Measurements from ENCODE around the gene DCAF12. TPM values are rescaled to one million over a fixed set of nuclear protein-coding genes. Genes with fewer than 3 reads are reported as not detected.
A peak's percentile ranks its signal among the peaks of the same experiment; 100 is the strongest.

Gene DCAF12
- total RNA-seq, 2 experiments from 2014 or later = 5.4 to 5.9 TPM

DNA sequence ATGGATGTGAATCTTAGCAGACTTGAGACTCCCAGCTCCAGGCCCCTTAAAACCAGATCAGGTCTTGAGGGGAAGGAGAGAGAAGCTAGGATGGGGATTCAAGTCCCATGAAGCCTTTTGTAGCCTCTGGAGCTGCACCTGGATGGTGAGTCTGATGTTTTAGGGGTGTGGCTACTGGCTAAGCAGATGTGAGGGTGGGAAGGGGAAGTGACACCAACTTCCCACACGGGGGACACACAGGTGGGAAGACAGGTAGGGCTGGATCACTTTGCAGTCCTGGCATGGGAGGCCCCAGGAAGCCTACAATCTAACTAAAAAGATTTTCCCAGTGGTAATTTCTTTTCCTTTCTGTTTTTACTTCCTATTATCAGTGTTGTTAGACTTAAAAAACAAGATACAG, 39.1 kb downstream of the DCAF12 start:
- DNase-seq (no peak), ATAC-seq (ENCODE audit: poor library complexity) (no peak)
- CTCF ChIA-PET = no interaction called here
- H3K27ac ChIP-seq (ENCODE audit: low read depth in 1 of 2, low read length in 2 of 2) = no peak overlapping the region
- intact Hi-C loops (cut with DNase I, micrococcal nuclease) = no loop called here
- Mint-ChIP-seq H3K9me3 (no peaks in the 10 kb centered on the region), H3K36me3 (ENCODE audit: low read depth) (peaks cover 62% of the 10 kb centered on the region), H3K27ac (peak overlapping the region; percentile 6), H3K4me3 (no peak overlapping the region), H3K4me1 (ENCODE audit: low read depth) (no peaks in the 10 kb centered on the region), H3K27me3 (no peaks in the 10 kb centered on the region)
- POLR2A ChIA-PET = no interaction called here
- H3K9me3 ChIP-seq (ENCODE audit: control insufficient read depth in 1 of 2, insufficient read depth in 1 of 2, low read length in 2 of 2) = no peaks in the 10 kb centered on the region
- peaks cover 60% of the 10 kb centered on the region for H3K36me3 ChIP-seq (ENCODE audit: insufficient read depth, low read length)
- TF ChIP-seq, protein P1, sequence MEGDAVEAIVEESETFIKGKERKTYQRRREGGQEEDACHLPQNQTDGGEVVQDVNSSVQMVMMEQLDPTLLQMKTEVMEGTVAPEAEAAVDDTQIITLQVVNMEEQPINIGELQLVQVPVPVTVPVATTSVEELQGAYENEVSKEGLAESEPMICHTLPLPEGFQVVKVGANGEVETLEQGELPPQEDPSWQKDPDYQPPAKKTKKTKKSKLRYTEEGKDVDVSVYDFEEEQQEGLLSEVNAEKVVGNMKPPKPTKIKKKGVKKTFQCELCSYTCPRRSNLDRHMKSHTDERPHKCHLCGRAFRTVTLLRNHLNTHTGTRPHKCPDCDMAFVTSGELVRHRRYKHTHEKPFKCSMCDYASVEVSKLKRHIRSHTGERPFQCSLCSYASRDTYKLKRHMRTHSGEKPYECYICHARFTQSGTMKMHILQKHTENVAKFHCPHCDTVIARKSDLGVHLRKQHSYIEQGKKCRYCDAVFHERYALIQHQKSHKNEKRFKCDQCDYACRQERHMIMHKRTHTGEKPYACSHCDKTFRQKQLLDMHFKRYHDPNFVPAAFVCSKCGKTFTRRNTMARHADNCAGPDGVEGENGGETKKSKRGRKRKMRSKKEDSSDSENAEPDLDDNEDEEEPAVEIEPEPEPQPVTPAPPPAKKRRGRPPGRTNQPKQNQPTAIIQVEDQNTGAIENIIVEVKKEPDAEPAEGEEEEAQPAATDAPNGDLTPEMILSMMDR (IDR thresholded peaks at IDR 0.05) = no peak
- H3K27me3 ChIP-seq (ENCODE audit: control insufficient read depth in 1 of 2, insufficient read depth in 2 of 2, low read length in 2 of 2) = no peaks in the 10 kb centered on the region
- no peak overlapping the region for H3K4me3 ChIP-seq (ENCODE audit: low read length)
- no peaks in the 10 kb centered on the region for H3K4me1 ChIP-seq (ENCODE audit: insufficient read depth, low read length)

DNA sequence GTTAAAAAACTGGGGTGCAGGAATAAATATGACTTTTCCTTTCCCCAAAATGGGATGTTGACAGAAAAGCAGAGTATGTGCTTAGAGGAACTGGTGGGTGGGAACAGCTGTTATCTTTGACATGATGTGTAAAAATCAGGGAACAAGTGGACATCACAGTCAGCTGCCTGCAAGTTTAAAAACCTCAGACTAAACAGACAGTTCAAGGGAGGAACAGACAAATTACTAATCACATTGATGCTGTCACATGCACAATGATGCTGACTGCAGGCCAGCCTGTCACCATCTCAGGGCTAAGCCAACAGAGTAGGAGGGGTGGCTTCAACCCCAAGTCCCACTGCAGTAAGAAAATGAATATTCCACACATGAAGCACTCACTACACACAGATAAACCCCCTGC, 39.6 kb downstream of the DCAF12 start:
- H3K27me3 Mint-ChIP-seq = no peaks in the 10 kb centered on the region
- POLR2A ChIA-PET = no interaction called here
- no peak overlapping the region for H3K4me3 Mint-ChIP-seq
- intact Hi-C loops (cut with DNase I, micrococcal nuclease) = no loop called here
- no peaks in the 10 kb centered on the region for H3K4me1 Mint-ChIP-seq (ENCODE audit: low read depth)
- H3K9me3 Mint-ChIP-seq = no peaks in the 10 kb centered on the region
- CTCF ChIA-PET = no interaction called here
- Histone ChIP-seq H3K27me3 (ENCODE audit: control insufficient read depth in 1 of 2, insufficient read depth in 2 of 2, low read length in 2 of 2) (no peaks in the 10 kb centered on the region), H3K9me3 (ENCODE audit: control insufficient read depth in 1 of 2, insufficient read depth in 1 of 2, low read length in 2 of 2) (no peaks in the 10 kb centered on the region), H3K4me3 (ENCODE audit: low read length) (no peak overlapping the region), H3K4me1 (ENCODE audit: insufficient read depth, low read length) (no peaks in the 10 kb centered on the region), H3K36me3 (ENCODE audit: insufficient read depth, low read length) (peaks cover 56% of the 10 kb centered on the region), H3K27ac (ENCODE audit: low read depth in 1 of 2, low read length in 2 of 2) (no peak overlapping the region)
- ATAC-seq (ENCODE audit: poor library complexity) = no peak
- peaks cover 57% of the 10 kb centered on the region for H3K36me3 Mint-ChIP-seq (ENCODE audit: low read depth)
- TF ChIP-seq, protein P1 (IDR thresholded peaks at IDR 0.05) = no peak
- peak overlapping the region; percentile 6 for H3K27ac Mint-ChIP-seq
- DNase-seq = no peak

DNA sequence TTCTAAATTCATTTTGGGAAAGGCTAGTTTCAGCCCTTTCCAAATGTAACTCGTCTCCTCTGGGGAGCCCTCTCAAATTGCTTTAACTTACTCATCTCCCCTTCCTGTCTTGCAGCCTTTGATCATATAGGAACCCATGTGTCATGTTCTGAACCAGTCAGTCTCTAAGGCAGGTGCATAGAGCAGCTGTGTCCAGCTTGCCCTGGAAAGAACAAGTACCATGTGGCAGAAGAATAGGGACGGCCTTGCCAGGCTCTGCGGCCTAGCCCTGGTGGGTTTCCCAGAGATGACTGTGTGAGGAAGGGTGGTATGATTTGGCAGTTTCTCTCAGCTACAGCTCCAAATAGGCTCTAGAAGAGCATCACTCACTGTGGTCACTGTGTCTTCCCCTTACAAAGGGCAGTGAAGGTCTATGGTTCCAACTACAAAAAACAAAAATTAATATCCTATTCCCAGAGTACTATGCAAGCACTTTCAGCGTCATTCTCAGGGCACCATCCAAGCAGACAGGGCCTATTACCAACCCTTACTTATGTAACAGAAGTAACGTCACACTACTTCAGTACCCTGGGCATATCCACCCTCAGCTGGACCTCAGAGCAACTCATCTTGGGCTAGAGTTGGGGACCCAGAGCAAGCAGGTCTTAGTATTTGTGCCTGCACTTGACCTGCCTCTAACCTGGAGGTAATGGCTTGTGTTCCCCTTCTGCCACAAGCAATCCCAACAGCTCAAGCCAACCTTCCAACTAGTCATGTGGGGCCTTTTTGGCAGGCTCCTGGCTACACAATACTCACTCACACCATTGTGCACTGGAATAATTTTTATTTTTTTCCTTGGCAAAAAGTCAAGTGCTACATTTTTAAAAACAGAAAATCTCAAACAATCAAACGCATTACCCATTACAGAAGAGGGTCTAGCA, 40.7 kb downstream of the DCAF12 start:
- Histone ChIP-seq H3K9me3 (ENCODE audit: control insufficient read depth in 1 of 2, insufficient read depth in 1 of 2, low read length in 2 of 2) (no peaks in the 10 kb centered on the region), H3K4me1 (ENCODE audit: insufficient read depth, low read length) (no peaks in the 10 kb centered on the region), H3K27me3 (ENCODE audit: control insufficient read depth in 1 of 2, insufficient read depth in 2 of 2, low read length in 2 of 2) (no peaks in the 10 kb centered on the region), H3K4me3 (ENCODE audit: low read length) (no peak overlapping the region), H3K27ac (ENCODE audit: low read depth in 1 of 2, low read length in 2 of 2) (no peak overlapping the region), H3K36me3 (ENCODE audit: insufficient read depth, low read length) (peaks cover 47% of the 10 kb centered on the region)
- intact Hi-C loops (cut with DNase I, micrococcal nuclease) = no loop called here
- Mint-ChIP-seq H3K36me3 (ENCODE audit: low read depth) (peaks cover 48% of the 10 kb centered on the region), H3K27ac (no peak overlapping the region), H3K9me3 (no peaks in the 10 kb centered on the region), H3K4me3 (no peak overlapping the region), H3K27me3 (no peaks in the 10 kb centered on the region), H3K4me1 (ENCODE audit: low read depth) (no peaks in the 10 kb centered on the region)
- TF ChIP-seq, protein P1 (IDR thresholded peaks at IDR 0.05) = no peak
- DNase-seq = no peak
- ATAC-seq (ENCODE audit: poor library complexity) = no peak
- POLR2A ChIA-PET = no interaction called here
- CTCF ChIA-PET = no interaction called here

All from CD4-positive, alpha-beta T cell (primary cell).